ENCODE results near the gene BST2.
A peak's percentile ranks its signal among the peaks of the same experiment; 100 is the strongest.

Gene BST2

GRCh38 chr19:17404015-17404414 lies 1.4 kb downstream of the BST2 start:
- TF ChIP-seq CTCF (conservative IDR thresholded peaks at IDR 0.05): no peak
- H3K27ac ChIP-seq: no peak overlapping the region

- TF ChIP-seq CTCF (conservative IDR thresholded peaks at IDR 0.05): no peak
- H3K27ac ChIP-seq: no peak overlapping the region
Observed at GRCh38 chr19:17402982-17403855, 2.2 kb downstream of the BST2 start.

- TF ChIP-seq CTCF (conservative IDR thresholded peaks at IDR 0.05): no peak
- H3K27ac ChIP-seq: no peak overlapping the region
Observed at GRCh38 chr19:17401628-17402027, 3.8 kb downstream of the BST2 start.

- H3K27ac ChIP-seq: no peak overlapping the region
Observed at GRCh38 chr19:17398902-17399527, 6.4 kb downstream of the BST2 start.

GRCh38 chr19:17394891-17395415 lies 10.5 kb downstream of the BST2 start:
- TF ChIP-seq CTCF (conservative IDR thresholded peaks at IDR 0.05): peak; percentile 71
- no peak overlapping the region for H3K27ac ChIP-seq

More at GRCh38 chr19:17398902-17399527, 6.4 kb downstream of the BST2 start:
- TF ChIP-seq CTCF (conservative IDR thresholded peaks at IDR 0.05): no peak

GRCh38 chr19:17393914-17394313 lies 11.5 kb downstream of the BST2 start, which contains the start of gene CCDC194:
TSS of gene CCDC194 (minus strand) at chr19:17394196. CDS start at chr19:17394158, 38 bp downstream.
- no peak within 1 kb of the TSS for H3K27ac ChIP-seq
- TF ChIP-seq CTCF (conservative IDR thresholded peaks at IDR 0.05): no peak

- no peak overlapping the region for H3K27ac ChIP-seq
- TF ChIP-seq CTCF (conservative IDR thresholded peaks at IDR 0.05): no peak
Observed at GRCh38 chr19:17393002-17393401, 12.4 kb downstream of the BST2 start.
